ENCODE data around the gene GPM6B.

Gene GPM6B

DNA sequence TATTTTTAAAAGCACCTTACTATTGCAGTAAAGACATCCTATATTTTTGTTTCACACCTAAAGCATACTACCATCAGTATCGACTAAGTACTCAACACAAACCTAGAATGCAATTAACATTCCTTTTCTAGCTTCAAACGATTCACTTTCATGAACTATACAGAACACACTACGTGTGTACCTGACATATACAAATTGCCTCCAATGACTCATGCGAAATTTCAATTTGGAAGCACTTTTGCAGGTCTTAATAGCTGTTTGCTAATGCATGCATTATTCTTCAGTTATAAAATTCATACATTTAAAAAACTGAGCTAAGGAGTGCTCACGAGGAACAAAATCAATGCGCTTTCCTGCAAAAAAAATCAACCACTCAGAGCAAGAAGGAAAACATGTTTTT, 19.7 kb upstream of the GPM6B start:
- Mint-ChIP-seq H3K9me3 (no peaks in the 10 kb centered on the region), H3K4me1 (ENCODE audit: low read depth in 2 of 2) (no peaks in the 10 kb centered on the region), H3K4me3 (no peak overlapping the region), H3K27ac (no peak overlapping the region), H3K27me3 (peaks cover 0 to 8% of the 10 kb centered on the region in 2 donors), H3K36me3 (ENCODE audit: insufficient read depth) (no peaks in the 10 kb centered on the region)
- ATAC-seq (replicated peaks), result no peak
- no peak for DNase-seq

DNA sequence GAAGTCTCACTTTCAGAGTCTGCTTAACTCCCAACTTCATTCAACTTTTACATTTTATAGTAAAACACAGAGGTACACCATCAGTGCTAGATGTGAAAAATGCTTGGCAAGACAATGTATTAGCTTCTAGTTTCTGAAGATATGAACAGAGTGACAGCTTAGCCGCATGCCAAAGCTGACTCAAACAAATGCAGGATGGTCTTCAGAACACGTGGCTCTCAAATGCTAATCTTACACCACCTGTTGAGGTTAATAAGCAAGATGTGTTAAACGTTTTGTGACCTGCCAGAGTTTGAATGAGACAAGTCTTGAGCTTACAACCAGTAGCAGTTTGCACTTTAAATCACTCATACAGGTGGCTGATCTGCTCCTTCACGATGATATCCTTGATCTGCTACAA, 18.9 kb upstream of the GPM6B start:
- H3K4me3 Mint-ChIP-seq, result no peak overlapping the region
- H3K36me3 Mint-ChIP-seq (ENCODE audit: insufficient read depth), result no peaks in the 10 kb centered on the region
- H3K27ac Mint-ChIP-seq, result no peak overlapping the region
- no peaks in the 10 kb centered on the region for H3K4me1 Mint-ChIP-seq (ENCODE audit: low read depth in 2 of 2)
- H3K27me3 Mint-ChIP-seq, result peaks cover 0 to under 1% of the 10 kb centered on the region in 2 donors
- no peak for ATAC-seq (replicated peaks)
- no peaks in the 10 kb centered on the region for H3K9me3 Mint-ChIP-seq
- no peak for DNase-seq

DNA sequence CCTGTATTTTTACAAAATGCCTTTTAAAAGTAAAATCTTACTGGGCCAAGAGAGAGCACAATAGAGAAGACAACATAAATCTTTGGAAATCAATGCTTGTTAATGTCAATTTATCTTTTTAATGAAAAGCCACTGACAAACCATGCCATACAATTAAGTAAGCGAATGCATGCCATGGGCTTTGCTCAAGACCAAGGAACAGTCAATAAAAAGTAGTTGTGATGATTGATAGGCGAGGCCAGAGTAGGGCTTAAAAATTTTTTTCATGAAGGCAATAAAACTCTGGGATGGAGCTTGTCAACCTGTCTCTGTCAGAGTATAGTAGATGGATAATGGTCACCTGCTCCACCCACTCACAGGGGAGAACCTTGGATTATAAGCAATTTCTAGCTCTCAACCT, 17.5 kb upstream of the GPM6B start:
- H3K27ac Mint-ChIP-seq, result no peak overlapping the region
- DNase-seq, result no peak
- no peaks in the 10 kb centered on the region for H3K4me1 Mint-ChIP-seq (ENCODE audit: low read depth in 2 of 2)
- ATAC-seq (replicated peaks), result no peak
- no peaks in the 10 kb centered on the region for H3K27me3 Mint-ChIP-seq
- H3K4me3 Mint-ChIP-seq, result no peak overlapping the region
- H3K36me3 Mint-ChIP-seq (ENCODE audit: insufficient read depth), result no peaks in the 10 kb centered on the region
- no peaks in the 10 kb centered on the region for H3K9me3 Mint-ChIP-seq

DNA sequence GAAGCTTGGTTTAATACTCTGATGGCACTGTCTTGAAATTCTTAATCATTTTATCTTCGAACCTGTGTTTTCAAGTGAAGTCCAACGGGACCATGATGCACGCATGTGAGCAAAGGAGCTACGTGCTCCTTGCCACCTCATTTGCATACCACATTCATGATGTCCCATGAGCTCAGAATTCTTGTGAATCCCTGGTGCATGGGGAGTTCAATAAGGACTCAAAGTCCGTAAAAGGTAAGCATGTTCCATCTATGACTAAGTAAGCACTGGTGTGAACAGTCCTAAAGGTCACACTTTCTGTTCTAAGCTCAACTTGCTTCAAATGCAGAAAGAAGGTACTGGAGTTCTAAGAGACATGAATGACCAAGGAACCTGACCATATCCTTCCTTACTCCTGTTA, 13.1 kb upstream of the GPM6B start:
- H3K27ac Mint-ChIP-seq, result no peak overlapping the region
- H3K27me3 Mint-ChIP-seq, result peaks cover 0 to 5% of the 10 kb centered on the region in 2 donors
- H3K4me1 Mint-ChIP-seq (ENCODE audit: low read depth in 2 of 2), result no peaks in the 10 kb centered on the region
- ATAC-seq (replicated peaks), result no peak
- no peak overlapping the region for H3K4me3 Mint-ChIP-seq
- H3K9me3 Mint-ChIP-seq, result no peaks in the 10 kb centered on the region
- DNase-seq, result no peak
- H3K36me3 Mint-ChIP-seq (ENCODE audit: insufficient read depth), result no peaks in the 10 kb centered on the region

DNA sequence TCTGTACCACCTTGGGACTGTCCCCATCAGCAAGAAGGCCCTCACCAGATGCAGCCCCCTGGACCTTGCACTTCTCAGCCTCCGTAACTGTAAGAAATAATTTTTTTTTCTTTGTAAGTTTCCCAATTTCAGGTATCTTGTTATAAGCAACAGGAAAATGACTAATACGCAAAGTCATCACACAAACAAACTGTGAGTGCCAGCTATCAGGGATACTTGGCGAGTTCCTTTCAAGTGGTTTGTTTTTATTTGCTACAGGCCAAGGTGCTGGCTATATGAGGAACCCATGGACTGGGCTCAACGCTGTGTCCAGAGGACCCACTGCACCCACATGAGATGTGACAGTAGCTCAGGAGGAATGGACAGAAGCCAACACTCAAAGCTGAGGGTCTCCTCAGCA, 11.5 kb upstream of the GPM6B start:
- H3K27ac Mint-ChIP-seq, result no peak overlapping the region

DNA sequence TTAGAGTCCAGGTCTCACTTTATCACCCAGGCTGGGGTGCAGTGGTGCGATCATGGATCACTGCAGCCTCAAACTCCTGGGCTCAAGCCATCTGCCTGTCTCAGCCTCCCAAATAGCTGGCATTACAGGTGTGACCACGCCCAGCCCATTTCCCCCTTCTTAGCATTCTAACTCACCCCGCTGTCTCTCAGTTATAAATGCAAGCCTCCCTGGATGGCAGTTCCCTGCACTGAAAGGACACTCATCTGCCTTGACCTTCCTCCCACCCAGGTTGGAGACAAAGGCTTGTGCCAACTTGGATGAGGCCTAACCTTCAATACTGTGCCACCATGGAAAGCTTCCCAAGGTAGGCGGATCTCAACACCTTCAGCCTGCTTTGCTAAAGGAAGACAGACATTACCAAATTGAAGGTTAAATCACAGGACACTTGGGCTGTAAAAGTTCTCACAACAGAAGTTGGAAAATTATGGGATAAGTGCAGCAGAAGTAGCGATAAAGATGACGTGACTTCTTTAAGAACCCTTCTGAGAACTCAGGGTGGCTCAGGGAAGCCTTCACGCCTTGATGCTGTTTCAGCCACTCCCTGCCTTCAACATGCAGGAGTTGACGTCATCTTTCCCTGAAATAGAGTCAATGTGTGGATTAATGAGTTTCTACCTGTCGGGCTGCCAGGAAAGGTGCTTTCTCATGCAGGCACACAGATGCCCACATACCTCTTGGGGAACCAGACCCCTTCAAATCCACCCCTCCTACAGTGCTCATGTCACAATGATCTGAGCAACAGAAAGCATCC, 10.6 kb upstream of the GPM6B start:
- Mint-ChIP-seq H3K36me3 (ENCODE audit: insufficient read depth) (no peaks in the 10 kb centered on the region), H3K4me3 (no peak overlapping the region), H3K27me3 (peaks cover 0 to 15% of the 10 kb centered on the region in 2 donors), H3K9me3 (no peaks in the 10 kb centered on the region), H3K27ac (no peak overlapping the region), H3K4me1 (ENCODE audit: low read depth in 2 of 2) (no peaks in the 10 kb centered on the region)
- DNase-seq (no peak), ATAC-seq (replicated peaks) (no peak)

More for the DNA sequence above, 11.5 kb upstream of the GPM6B start:
- no peaks in the 10 kb centered on the region for H3K36me3 Mint-ChIP-seq (ENCODE audit: insufficient read depth)
- DNase-seq, result no peak
- ATAC-seq (replicated peaks), result no peak
- no peaks in the 10 kb centered on the region for H3K4me1 Mint-ChIP-seq (ENCODE audit: low read depth in 2 of 2)
- H3K27me3 Mint-ChIP-seq, result peaks cover 0 to 15% of the 10 kb centered on the region in 2 donors
- H3K4me3 Mint-ChIP-seq, result no peak overlapping the region
- no peaks in the 10 kb centered on the region for H3K9me3 Mint-ChIP-seq

DNA sequence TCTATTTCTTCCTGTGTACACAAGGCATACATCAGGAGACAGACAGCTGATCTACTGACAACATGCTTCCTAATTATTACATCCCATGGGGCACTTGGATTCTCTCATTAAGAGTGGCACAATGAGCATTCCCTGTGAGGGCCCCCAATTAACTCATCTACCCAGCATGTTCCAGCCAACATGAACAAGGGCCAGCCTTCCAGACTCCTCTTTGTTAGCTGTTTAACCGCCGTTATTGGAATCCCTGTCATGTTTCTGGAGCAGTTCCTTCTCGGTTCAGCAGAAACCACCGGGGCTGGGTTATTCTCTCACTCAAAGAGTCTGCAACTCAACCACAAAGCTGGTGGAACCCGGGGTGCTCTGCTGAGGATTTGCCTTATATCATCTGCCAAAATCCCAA, 9.9 kb upstream of the GPM6B start:
- Mint-ChIP-seq H3K36me3 (ENCODE audit: insufficient read depth) (no peaks in the 10 kb centered on the region), H3K4me3 (no peak overlapping the region), H3K4me1 (ENCODE audit: low read depth in 2 of 2) (no peaks in the 10 kb centered on the region), H3K9me3 (no peaks in the 10 kb centered on the region), H3K27me3 (peaks cover 0 to 15% of the 10 kb centered on the region in 2 donors), H3K27ac (no peak overlapping the region)
- ATAC-seq (replicated peaks) (no peak), DNase-seq (no peak)

DNA sequence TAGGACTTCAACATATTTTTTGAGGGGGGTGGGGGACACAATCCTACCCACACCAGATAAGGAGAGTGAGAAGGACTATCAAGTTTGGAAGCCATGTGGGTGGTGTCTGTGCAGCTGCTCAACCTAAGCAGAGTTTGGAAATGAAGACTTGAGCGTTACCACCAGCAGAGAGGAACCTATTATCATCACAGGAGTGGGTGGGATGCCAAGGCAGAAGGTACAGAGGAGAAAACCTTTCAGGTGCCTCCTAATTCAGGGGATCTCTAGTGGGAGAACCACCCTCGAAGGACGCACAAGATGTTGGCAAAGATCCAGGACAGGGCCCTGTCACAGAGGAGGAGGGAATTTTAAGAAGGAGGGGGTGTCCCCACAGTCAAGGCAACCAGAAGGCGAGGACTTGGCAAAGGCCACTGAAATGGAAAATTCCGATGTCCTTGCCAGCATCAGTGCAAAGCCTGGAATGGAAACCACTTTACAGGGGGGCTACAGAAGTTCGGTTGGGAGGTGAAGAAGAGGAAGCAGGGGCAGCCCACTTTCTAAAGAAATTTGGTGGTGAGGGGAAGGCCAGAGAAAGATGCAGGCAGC, 8.4 kb upstream of the GPM6B start:
- Mint-ChIP-seq H3K4me1 (ENCODE audit: low read depth in 2 of 2) (no peaks in the 10 kb centered on the region), H3K27ac (no peak overlapping the region), H3K36me3 (ENCODE audit: insufficient read depth) (no peaks in the 10 kb centered on the region), H3K9me3 (no peaks in the 10 kb centered on the region), H3K4me3 (no peak overlapping the region), H3K27me3 (peaks cover 0 to 23% of the 10 kb centered on the region in 2 donors)
- ATAC-seq (replicated peaks) (no peak), DNase-seq (no peak)

DNA sequence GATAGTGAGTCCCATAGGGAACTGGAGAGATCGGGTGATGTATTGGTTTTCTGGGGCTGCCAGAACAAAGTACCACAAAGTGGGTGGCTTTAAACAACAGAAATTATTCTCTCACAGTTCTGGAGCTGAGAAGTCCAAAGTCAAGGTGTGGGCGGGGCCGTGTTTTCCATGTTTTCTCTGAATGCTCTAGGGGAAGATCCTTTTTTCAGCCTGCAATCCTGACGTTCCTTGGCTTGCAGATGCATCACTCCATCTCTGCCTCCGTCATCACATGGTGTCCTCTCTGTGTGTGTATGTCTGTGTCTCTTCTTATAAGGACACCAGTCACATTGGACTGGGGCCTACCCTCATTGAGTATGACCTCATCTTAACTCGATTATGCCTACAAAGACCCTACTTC, 7.9 kb upstream of the GPM6B start:
- Mint-ChIP-seq H3K27me3 (peaks cover 5 to 29% of the 10 kb centered on the region in 2 donors), H3K27ac (no peak overlapping the region), H3K9me3 (no peaks in the 10 kb centered on the region), H3K36me3 (ENCODE audit: insufficient read depth) (no peaks in the 10 kb centered on the region), H3K4me1 (ENCODE audit: low read depth in 2 of 2) (no peaks in the 10 kb centered on the region), H3K4me3 (no peak overlapping the region)
- no peak for ATAC-seq (replicated peaks)
- no peak for DNase-seq

DNA sequence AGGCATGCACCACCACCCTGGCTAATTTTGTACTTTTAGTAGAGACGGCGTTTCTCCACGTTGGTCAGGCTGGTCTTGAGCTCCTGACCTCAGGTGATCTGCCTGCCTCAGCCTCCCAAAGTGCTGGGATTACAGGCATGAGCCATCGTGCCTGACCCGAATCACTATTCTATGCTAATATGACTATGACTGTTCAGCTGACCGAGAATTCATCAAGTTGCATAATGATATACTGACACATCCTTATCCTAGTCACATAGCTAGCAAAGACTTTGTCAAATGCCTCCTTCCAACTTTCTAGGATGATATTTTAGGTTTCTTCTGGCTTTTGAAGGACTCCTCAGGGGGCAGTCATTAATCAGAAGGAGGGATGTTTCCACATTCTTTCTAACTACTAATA, 4.8 kb upstream of the GPM6B start:
- ATAC-seq (replicated peaks), result no peak
- H3K36me3 Mint-ChIP-seq (ENCODE audit: insufficient read depth), result no peaks in the 10 kb centered on the region

DNA sequence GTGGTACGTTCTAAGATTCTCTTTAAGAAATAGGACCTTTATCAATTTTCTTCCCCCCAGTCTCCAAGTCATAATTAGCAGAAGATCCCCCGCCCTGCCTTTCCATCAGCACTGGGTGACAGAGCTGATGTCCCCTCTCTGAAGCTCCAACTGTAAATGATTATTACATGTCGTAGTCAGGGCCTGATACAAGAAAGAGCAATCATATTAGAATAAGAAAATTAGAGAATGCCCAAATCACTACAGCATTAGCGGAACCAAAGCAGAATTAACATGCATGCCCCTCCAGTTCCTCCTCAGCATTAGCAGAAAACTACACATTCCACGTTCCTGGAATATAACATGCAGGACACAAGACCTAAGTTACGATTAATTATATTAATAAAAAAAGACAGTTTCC, 717 bp downstream of the GPM6B start:
- H3K27me3 Mint-ChIP-seq, result peaks cover 35 to 51% of the 10 kb centered on the region in 2 donors
- H3K4me3 Mint-ChIP-seq, result no peak overlapping the region
- no peaks in the 10 kb centered on the region for H3K36me3 Mint-ChIP-seq (ENCODE audit: insufficient read depth)
- no peaks in the 10 kb centered on the region for H3K9me3 Mint-ChIP-seq
- ATAC-seq (replicated peaks) (no peak), DNase-seq (no peak)
- no peaks in the 10 kb centered on the region for H3K4me1 Mint-ChIP-seq (ENCODE audit: low read depth in 2 of 2)
- H3K27ac Mint-ChIP-seq, result no peak overlapping the region

More for the DNA sequence above, 4.8 kb upstream of the GPM6B start:
- DNase-seq, result no peak
- no peak overlapping the region for H3K4me3 Mint-ChIP-seq
- H3K4me1 Mint-ChIP-seq (ENCODE audit: low read depth in 2 of 2), result no peaks in the 10 kb centered on the region
- H3K27me3 Mint-ChIP-seq, result peaks cover 17 to 45% of the 10 kb centered on the region in 2 donors
- no peaks in the 10 kb centered on the region for H3K9me3 Mint-ChIP-seq
- H3K27ac Mint-ChIP-seq, result no peak overlapping the region

DNA sequence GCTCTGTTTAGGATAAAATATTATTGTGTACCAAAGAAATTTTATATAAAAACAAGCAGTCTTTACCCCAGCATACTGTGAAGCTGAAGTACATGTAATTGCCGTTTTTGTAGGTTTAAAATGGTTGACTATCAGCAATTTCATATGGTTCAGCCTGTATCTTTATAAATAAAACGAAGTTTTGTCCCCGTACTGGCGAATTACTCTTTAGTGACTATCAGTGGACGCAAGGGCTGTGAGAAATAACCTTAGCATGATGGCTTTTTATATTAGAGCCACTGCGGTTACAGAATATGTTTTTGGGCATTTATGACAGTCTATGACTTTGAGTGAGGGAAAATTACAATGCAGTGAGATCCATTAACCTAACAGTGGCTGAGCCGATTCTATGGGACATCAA, 1.2 kb downstream of the GPM6B start:
- no peak for DNase-seq
- Mint-ChIP-seq H3K27me3 (peaks cover 35 to 46% of the 10 kb centered on the region in 2 donors), H3K27ac (no peak overlapping the region)

DNA sequence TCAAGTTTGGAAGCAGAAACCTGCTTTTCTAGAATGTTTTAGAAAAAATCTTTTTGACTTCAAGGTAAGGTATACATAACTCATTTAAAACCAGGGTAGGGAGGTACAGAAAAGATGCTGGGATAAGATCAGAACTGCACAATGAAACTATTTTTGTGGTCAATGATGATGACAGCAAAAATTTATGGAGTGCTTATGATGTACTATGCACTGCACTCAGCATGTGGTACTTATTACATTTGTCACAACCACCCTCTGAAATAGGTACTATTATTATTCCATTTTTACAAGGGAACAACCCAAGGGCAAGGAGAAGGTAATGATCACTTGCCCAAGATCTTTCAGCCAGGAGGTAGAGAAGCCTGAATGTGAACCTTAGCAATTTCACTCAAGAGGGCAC, 8.0 kb downstream of the GPM6B start:
- Mint-ChIP-seq H3K27me3 (peaks cover 9 to 12% of the 10 kb centered on the region in 2 donors), H3K9me3 (no peaks in the 10 kb centered on the region), H3K36me3 (ENCODE audit: insufficient read depth) (no peaks in the 10 kb centered on the region), H3K4me3 (no peak overlapping the region), H3K4me1 (ENCODE audit: low read depth in 2 of 2) (no peaks in the 10 kb centered on the region), H3K27ac (no peak overlapping the region)
- DNase-seq (no peak), ATAC-seq (replicated peaks) (no peak)

More for the DNA sequence above, 1.2 kb downstream of the GPM6B start:
- ATAC-seq (replicated peaks), result no peak
- Mint-ChIP-seq H3K9me3 (no peaks in the 10 kb centered on the region), H3K36me3 (ENCODE audit: insufficient read depth) (no peaks in the 10 kb centered on the region), H3K4me1 (ENCODE audit: low read depth in 2 of 2) (no peaks in the 10 kb centered on the region), H3K4me3 (no peak overlapping the region)

DNA sequence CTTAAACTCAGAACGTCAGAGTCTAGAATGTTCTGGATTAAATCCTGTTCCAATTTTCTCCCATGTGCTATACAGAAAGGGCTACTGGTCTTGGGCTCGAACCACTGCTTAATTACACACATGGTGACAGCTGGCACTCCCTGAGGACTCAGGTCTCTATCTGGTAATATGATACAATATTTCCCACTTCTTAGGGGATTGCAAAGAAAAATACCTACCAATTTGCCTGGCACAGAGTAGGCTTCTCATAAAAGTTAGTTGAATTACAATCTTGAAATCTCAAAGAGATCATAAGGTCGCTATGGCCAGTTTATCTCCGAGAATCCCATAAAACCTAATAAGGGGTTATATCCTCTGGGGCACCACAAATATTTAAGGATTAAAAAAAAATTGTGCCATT, 8.6 kb downstream of the GPM6B start:
- H3K36me3 Mint-ChIP-seq (ENCODE audit: insufficient read depth), result no peaks in the 10 kb centered on the region
- H3K4me1 Mint-ChIP-seq (ENCODE audit: low read depth in 2 of 2), result no peaks in the 10 kb centered on the region
- peaks cover 9 to 13% of the 10 kb centered on the region in 2 donors for H3K27me3 Mint-ChIP-seq
- no peak overlapping the region for H3K4me3 Mint-ChIP-seq
- no peak overlapping the region for H3K27ac Mint-ChIP-seq
- no peaks in the 10 kb centered on the region for H3K9me3 Mint-ChIP-seq
- ATAC-seq (replicated peaks), result no peak
- no peak for DNase-seq
